LHCN-M2 (cell line): ENCODE results near the gene HOMER2. TPM values are rescaled to one million over a fixed set of nuclear protein-coding genes. Genes with fewer than 3 reads are reported as not detected.

Experiments used
- DNase-seq: peaks from one replicate; pipeline ENCODE4 v3.0.0-alpha.2; 2012; ENCODE audit warnings: low read depth
- total RNA-seq: library from RNA; depleted of rRNA; stranded (reverse); fragments of >200 nt; gene quantifications from 2 replicates; pipeline ENCODE4 v1.2.3, GENCODE V29; 2014

HOMER2 gene
- total RNA-seq, 1 experiment from 2014 or later, result 23.7 TPM

DNA sequence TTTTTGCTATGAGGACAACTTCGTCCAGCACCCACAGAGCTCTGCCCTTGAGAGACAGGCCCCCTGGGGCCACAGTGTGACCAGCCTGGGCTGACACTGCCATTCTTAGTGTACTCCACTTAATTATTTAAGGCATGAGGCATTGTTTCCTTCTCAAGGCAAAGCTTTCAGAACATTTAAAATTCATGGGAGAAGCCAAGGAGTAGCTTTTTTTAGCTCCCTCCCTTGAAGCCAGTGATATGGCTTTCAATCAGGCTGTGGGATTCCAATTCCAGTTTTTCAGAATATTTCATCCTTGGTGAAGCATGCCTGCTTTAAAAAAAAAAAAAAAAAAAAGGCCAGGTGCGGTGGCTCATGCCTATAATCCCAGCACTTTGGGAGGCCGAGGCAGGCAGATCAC is 21.3 kb downstream of the HOMER2 start:
- DNase-seq, result no peak

DNA sequence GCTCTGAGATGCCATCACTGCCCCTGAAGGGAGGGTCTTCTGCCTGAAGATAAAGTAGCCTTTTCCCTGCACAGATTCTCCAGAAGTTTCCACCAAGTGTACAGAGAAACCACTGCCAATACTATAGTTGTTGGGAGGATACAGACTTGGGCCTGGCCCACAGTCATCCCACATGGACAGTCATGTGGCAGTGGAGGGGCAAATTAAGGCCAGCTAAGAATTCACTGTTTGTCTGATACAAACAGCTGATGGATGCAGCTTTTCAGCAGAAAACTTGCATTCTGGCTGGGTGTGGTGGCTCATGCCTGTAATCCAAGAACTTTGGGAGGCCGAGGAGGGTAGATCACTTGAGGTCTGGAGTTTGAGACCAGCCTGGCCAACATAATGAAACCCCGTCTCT is 22.1 kb downstream of the HOMER2 start:
- no peak for DNase-seq

DNA sequence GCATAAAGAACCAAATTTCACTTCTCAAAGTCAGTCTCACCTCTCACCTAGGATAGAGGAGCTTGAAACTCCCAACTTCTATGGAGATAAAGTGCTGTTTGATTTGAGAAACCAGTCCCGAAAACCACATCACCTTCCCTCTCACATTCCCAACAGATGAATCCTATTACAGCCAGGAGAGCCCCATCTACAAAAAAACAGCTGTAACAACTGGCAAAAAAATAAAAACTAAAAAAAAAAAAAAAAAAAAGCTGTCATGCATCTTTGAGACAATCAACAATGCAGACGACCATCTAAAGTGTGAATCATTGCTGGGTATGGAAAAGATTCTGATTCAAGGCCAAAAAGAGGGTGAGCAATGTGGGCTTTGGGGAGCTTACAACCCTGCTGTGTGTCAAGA is 23.8 kb downstream of the HOMER2 start:
- peak; percentile 78 for DNase-seq

DNA sequence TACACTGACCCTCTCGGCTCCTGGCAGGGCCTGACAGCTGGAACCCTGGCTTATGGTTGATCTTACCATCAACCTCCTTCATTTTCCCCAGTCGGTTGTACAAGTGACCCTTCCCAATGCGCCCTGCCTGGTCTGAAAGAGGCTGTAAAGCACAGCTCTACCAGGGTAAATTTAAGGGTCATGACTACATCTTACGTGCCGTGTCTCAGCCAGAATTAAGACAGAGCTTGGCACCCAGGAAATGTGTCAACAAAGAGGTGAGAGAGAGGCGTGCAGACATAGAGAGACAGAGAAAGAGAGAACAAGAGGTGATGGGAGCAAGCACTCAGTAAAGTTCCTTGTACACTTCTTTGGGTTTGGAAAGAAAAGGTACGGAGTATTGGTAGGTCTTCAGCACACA is 28.8 kb downstream of the HOMER2 start:
- no peak for DNase-seq

DNA sequence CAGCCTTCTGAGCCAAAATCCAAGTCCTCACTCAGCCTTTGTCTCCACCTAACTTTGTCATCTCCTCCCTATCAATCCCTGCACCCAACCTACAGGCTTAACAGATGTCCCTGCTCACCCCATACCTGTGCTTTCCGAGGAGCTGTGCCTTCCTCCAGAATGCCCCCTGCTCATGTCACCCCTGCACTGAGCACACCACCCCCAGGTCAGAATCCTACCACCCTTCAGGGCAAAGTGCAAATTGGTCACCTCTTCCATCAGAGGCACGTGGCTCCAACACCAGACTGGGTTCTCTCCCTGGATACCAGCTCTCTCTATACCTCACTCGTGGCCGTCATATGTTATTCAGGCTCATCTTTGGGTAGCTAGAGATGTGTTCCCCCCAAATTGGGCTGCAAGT is 29.8 kb downstream of the HOMER2 start:
- DNase-seq, result no peak

DNA sequence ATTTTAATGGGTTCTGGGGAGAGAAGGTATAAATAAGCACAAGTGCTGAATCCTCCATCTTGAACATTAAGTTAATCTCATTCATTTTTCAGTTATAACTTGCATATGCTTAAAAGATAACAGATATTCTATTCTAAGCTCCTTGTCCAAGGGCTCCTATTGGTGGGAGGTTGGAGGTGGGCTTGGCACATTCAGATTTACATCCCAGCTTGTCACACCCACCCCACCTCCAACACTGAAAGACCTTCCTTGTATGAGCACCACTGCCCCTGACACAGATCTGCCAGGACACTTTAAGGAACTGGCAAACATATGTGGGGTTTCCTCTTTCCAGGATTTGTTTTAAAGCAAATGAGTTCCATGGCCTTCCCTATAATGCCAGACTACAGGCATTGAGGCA is 30.6 kb downstream of the HOMER2 start:
- no peak for DNase-seq

DNA sequence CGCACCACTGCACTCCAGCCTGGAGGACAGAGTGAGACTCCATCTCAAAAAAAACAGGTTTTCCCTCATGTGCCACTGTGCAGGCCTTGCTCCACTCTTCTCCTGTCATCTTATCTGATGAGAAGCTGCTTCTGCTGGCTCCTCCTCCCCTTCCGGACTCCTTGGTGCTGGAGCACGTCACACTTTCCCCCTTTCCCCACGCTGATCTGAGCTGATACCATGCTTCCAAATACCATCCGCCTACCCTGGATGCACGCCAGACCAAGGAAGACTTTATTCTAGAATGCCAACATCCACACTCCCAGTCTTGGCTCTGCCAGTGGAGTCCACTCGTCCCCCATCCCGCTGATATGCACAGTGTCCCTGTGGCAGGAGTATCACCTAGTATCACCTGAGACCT is 31.3 kb downstream of the HOMER2 start:
- no peak for DNase-seq

DNA sequence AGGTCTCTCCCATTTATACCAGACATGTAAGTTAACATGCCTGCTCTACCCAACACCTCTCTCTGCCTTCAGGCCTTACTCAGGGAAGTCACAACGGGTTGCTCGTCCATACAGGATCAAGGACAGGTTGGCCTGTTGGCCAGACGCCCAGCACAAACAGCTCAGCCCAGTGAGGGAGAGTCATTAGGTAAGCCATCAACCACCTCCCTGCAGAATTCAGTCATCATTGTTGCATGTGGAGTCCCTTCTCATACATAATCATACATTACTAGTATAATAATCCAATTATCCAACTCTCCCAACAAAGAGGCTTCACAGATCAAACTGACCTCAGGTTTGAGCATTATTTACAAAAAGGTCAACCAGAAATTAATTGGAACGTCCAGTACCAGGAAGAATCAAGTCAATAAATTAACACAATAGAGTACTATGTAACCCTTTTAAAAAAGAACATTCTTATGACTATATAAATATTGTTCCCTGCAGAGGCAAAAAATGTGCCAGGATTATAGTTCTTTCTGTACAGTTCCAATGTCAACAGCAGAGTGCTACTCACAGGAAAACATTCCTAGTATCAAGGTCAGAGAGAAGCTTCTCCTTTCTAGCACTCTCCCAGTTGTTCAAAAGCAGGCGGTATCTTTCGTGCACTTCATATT is 33.2 kb downstream of the HOMER2 start:
- peak; percentile 7 for DNase-seq

DNA sequence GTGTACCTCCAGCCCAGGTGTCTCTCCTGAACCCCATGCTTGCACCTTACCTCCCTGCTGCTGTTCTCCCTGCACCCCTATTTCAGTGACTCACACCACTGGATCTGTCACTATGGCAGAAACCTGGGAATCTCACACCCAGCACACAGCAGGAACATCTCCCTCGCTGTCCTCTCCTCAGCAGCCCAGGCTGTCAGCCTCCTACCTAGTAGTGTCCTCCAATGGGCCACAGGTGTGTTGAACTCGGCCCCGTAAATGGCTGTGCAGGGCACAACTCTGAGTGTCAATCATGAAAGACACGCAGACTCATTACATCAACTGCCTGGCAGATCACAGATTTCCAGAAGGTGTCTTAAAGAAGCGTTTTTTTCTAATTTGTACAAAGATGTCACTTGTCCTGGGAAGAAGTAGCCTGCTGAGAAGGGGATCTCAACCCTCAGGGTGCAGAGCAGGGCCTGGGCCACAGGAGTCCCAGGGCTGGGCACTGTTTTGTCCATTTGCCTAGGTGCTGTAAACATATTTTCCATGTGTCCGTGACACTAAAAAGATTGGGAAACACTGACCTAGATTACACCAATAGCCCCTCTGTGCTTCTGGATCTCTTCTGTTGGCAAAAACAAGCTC is 33.8 kb downstream of the HOMER2 start:
- no peak for DNase-seq

DNA sequence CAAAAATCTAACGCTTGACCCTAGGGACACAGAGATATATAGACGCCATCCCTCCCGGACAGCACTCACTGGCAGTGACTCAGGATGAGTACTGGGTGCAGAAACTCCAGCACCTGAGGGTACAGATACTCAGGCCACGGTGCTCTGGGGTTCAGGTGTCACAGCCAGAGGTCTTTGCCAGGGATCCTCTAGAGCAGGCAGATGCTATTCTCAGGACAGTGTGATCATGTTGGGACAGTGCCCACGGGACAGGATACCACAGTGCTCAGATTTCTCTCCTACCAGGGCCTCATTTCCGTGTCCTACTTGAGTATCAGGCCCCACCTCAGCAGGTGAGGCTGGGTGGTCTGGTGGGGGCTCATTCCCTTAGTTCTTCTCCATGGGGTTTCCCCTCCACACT is 34.4 kb downstream of the HOMER2 start:
- DNase-seq, result no peak

DNA sequence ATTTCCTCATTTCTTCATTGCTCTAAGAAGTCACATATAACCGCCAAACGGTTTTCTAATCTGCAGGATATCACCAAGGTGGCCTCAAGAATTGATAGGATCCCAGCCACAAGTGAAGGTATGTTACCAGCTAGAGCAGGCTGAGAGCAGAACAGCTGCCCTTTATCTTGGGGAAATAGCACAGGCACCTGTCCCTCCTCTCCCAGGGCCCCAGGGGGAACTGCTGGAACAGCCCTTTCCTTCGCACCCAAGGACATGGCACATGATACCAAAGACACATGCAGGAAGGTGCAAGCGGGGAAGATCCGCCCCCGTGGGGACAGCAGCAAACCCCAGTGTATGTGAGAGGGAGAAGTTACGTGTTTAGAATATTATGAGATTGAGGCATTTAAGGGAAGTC is 35.3 kb downstream of the HOMER2 start:
- DNase-seq, result no peak

DNA sequence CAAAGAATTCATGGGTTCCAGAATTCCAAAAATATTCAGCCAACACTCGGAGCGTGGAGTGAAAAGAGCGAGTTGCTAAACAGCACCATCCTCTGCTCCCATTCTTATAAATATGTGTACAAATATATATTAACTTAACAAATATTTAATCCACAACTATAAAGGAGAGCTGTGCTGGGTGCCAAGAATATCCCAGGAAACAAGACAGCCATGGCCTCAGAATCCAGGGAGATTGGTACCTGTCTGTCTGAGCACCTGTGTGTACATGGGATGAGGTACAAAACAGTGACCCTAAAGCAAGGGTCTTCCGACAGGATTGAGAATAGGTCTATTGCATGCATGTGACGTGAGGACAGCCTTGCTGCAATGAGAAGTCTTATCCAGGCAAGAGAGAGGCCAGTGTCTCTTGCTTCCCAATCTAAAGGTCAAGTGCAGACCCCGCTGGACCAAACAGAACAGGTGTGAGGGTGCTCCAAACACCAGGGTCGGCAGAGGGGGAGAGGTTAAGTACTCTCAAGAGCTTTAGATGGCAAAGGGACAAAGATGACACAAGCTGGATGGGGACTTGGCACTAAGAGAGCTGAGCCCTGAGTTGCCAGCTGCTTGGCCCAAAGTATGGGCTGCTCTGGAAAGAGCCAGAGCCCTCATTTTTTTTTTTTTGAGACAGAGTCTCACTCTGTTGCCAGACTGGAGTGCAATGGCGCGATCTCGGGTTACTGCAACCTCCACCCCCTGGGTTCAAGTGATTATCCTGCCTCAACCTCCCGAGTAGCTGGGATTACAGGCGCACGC is 36.2 kb downstream of the HOMER2 start:
- DNase-seq, result no peak

DNA sequence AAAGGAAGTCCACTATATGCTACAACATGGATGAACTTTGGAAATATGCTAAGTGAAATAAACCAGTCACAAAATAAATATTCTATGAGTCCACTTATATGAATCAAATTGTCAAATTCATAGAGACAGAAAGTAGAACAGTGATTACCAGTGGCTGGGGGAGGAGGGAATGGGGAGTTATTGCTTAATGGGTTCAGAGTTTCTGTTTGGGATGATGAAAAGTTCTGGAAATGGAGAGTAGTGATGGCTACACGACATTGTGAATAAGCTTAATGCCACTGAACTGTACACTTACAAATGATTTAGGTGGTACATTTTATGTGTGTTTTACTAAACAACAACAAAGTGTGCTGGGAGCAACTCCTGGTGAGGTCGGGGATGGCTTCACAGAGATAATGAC is 38.1 kb downstream of the HOMER2 start:
- DNase-seq, result no peak

DNA sequence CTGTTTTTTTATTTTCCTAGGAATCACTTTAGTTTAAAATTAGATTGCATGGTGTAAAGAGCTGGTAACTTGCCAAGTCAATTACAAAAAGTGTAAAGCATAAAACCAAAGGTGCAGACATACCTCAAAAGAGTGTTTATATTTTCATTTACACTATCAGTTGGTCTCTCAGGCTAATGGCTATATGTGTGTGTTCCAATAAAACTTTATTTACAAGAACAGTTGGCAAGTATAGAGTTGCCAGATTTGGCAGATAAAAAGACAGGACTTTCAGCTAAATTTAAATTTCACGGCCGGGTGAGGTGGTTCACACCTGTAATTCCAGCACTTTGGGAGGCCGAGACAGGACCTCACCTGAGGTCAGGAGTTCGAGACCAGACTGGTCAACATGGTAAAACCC is 41.1 kb downstream of the HOMER2 start:
- DNase-seq, result no peak

DNA sequence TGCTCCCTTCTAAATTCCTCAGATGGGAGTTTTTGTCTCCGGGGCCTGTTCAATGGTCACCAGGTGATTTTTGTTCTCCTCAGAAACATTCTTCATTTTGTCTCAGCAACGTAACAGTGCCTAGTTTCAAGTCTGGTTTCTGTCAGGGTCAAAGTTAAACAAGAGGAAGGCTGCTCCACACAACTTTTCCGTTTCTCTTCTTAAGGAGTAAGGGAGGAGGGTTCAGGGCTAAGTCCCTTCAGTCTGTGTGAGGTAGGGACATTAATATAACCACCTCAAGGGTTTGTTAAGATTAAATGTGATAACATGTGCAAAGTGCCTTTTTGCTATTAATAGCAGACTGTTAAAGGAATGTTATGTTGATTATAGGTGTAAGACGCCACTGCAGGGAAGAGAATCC is 41.8 kb downstream of the HOMER2 start:
- DNase-seq, result no peak

DNA sequence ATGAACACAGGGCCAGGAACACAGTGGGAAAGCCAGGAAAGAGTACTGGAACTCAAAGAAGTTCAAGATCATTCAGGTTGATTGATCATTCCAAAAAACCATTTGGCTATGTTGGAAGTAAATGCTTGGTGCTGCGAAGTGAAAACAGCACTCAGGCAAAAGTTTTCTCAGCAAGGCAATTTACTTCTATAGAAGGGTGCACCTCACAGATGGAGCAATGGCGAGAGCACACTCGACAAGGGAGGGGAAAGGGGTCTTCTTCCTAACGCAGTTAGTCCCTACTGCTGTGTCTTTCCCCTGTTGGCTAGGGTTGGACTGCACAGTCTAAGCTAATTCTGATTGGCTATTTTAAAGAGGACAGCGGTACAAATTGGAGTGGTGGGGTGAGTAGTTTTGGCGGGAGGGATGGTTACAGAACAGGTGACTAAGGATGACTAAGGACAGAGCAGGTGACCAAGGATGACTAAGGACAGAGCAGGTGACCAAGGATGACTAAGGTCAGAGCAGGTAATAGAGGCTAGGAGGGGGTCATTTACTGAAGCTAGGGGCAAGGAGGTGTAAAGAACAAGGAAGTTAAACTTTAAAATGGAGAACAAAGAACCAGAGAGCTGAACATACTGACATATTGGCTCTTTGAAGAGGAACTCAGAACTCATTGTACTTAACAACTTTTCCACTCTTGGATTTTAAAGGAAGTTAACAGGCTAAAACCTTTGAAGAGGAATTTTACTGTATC is 43.3 kb downstream of the HOMER2 start:
- no peak for DNase-seq

DNA sequence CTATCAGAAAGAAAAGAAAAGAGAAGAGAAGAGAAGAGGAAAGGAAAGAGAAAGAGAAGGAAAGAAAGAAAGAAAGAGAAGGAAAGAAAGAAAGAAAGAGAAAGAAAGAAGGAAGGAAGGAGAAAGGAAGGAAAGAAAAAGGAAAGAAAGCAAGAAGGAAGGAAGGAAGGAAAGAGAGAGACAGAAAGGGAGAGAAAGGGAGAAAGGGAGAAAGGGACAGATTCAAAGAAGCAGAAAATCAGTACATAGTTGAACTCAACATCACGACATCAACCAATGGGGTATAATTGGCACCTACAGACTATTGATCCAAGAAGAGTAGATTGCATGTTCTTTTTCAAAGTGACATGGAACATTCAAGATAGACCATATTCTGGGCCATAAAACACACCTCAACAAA is 45.2 kb downstream of the HOMER2 start:
- DNase-seq, result no peak

DNA sequence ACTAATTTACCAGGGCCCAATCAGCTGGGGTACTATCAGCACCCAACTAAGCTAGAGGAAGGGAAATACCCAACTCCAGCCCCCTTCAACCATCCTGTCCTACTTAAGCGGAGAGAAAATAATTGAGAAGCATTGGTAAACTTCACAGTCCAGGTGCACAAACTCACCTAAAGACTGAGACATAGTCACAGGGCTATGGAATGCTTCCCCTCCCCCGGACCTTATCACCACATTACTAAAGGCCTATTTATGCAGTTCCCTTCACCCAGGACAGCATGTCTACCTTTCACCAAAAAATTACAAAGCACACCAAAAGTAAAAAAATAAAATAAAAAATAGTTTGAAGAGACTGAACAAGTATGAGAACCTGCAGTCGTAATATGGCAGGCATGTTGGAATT is 47.9 kb downstream of the HOMER2 start:
- DNase-seq, result no peak

DNA sequence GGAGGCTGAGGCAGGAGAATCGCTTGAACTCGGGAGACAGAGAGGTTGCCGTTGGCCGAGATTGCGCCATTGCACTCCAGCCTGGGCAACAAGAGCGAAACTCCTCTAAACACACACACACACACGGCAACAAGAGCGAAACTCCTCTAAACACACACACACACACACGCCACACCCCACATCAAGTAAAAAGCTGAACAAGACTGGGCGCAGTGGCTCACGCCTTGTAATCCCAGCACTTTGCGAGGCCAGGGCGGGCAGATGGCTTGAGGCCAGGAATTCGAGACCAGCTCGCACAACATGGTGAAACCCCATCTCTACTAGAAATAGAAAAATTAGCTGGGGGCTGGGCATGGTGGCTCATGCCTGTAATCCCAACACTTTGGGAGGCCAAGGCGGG is 49.0 kb downstream of the HOMER2 start:
- DNase-seq, result no peak

DNA sequence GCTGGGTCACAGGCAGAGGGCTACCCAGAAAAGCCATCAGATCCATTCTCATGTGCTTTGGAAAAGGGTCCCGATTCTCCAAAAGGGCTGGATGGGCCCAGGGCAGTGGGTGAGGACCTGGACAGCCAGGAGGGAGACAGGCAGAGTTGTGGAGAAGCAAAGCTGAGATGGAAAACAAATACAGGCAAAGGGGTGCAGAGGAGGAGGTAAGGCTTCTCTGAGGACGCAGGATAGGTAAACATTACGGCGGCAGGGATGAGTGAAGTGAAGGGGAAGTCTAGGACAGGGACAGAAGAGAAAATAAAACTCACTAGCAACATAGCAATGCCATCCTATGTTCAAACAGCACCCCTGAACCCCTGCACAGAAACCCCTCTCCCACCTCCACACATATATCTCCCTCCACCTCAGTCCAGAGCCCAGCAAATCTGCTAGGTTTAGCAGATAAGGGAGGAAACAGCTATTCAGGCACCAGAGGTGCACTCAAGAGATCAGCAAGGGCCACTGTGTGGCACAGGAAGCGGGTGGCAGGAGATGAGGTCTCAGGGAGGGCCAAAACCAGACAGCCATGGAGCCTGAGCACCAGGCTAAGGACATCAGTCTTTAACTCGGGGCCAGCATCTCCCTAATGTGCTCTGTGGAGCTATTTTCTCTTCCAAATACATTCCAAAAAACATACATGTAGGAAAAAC is 51.3 kb downstream of the HOMER2 start:
- DNase-seq, result no peak

DNA sequence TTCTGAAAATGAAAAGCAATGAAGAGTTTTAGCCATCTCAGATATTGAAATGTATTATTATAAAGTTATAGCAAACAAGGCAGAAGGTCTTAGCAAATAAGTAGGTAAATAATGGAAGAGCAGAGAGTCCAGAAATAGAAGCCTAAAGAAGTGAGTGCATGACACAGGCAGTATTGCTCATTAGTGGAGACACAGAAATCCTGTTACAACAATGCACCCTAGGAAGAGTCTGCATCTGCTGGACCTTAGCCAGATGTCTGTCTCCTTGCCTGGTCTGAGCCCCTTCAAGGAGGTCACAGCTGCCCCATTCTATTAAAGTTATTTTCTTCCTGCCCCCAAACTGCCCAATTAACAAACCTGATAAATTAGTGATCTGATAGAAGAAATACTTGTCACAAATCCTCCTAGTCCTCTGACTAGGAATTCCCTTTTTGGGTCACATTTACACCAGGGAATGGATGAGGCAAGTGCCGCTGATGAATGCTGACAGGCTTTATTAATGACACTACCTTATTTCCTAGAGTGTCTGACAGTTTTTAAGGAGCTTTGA is 51.9 kb downstream of the HOMER2 start:
- peak; percentile 42 for DNase-seq
